ENCODE data around the gene APOBEC3H.

DNA sequence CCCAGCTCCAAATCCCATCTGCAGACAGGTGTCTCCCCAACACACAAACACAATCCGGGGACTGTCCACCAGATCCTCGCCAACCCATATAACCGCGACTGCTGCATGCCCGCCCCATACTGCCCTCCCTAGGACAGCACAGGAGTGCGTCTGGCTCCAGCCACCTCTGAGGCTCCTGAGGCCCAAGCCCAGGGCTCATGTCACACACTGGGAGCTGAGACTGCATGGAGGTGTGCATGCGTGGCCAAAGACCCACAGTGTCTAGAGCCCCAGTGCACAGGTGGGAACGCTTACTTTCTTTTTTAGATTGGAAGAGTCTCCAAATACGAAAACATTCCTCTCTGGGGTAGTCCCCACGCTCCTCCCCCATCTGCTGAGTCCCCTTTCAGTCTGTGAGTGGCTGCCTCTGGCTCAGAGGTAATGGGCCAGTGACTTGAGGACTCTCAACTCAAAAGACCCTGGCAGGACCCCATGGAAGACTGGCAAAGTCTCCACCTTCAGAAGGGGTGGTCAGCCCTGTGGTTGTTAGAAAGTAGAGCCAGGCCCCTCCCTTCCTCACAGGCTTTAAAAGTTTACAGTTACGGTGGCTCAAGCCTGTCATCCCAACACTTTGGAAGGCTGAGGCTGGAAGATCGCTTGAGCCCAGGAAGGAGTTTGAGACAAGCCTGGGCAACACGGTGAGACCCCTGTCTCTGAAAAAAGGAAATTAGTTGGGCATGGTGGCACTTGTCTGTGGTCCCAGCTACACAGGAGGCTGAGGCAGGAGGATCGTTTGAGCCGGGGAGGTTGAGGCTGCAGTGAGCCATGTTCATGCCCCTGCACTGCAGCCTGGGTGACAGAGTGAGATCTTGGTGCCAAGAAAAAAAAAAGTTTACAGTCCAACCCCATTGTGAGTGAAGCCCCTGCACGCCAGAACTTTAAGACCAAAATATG lies 53.1 kb downstream of the APOBEC3H start:
- TF ChIP-seq POLR2A (IDR thresholded peaks at IDR 0.05; ENCODE audit: low read length) (no peak), GATA1 (IDR thresholded peaks at IDR 0.05; ENCODE audit: low read depth, low read length) (no peak)
